Cardiac fibroblast (primary cell): Measurements from ENCODE around the gene EEF2.
"Not testable (repeated sequence)": the region's sequence is repeated elsewhere in the genome, so short reads cannot be mapped to it uniquely, and the experiment has no call there.

ENCODE experiments used
- DNase-seq, 2 donors: peaks; one replicate each; pipeline versions ENCODE4 v3.0.0 to v3.0.0-alpha.2; 2010; ENCODE audit warnings: low read depth in 2 of 2
- H3K4me3 ChIP-seq, 2 donors: replicated peaks in 1 of 2; 1 replicate in 1 of 2; 2 replicates in 1 of 2; pipeline ENCODE4 v1.5.1; 2011; ENCODE audit warnings: low read depth in 2 of 2, low read length in 2 of 2, mild to moderate bottlenecking in 2 of 2, moderate library complexity in 1 of 2
- CTCF ChIP-seq: IDR thresholded peaks from one replicate; pipeline ENCODE4 v1.5.1; 2011; ENCODE audit warnings: low read depth, mild to moderate bottlenecking, low read length, inconsistent platforms

EEF2 gene

GRCh38 chr19:3944018-3944721 lies 41.1 kb downstream of the EEF2 start:
- DNase-seq, result no peak
- no peak for TF ChIP-seq CTCF
- no peak overlapping the region for H3K4me3 ChIP-seq

GRCh38 chr19:3942790-3943409 lies 42.4 kb downstream of the EEF2 start:
- no peak for TF ChIP-seq CTCF

GRCh38 chr19:3938300-3938950 lies 46.8 kb downstream of the EEF2 start:
- DNase-seq, H3K4me3 ChIP-seq: not testable (repeated sequence)

More at GRCh38 chr19:3942790-3943409, 42.4 kb downstream of the EEF2 start:
- no peak overlapping the region for H3K4me3 ChIP-seq
- peak in 1 of 2 donors; percentile 24 for DNase-seq

GRCh38 chr19:3936506-3937442 lies 48.5 kb downstream of the EEF2 start:
- no peak for TF ChIP-seq CTCF
- no peak overlapping the region for H3K4me3 ChIP-seq
- no peak for DNase-seq

GRCh38 chr19:3932931-3933810 lies 52.1 kb downstream of the EEF2 start, which contains the start of gene NMRK2:
Gene NMRK2, plus strand, starts transcription at chr19:3933069. Its CDS starts 603 bp downstream, at chr19:3933672.
- no peak within 1 kb of the TSS for H3K4me3 ChIP-seq
- DNase-seq, result no peak
- TF ChIP-seq CTCF, result no peak

GRCh38 chr19:3931041-3931440 lies 54.2 kb downstream of the EEF2 start:
- DNase-seq, result no peak
- TF ChIP-seq CTCF, result no peak

More at GRCh38 chr19:3931041-3931440, 54.2 kb downstream of the EEF2 start:
- H3K4me3 ChIP-seq, result no peak overlapping the region
